Hepatocyte (in vitro differentiated cells): ENCODE results near the gene KIF5C. TPM values are rescaled to one million over a fixed set of nuclear protein-coding genes. Genes with fewer than 3 reads are reported as not detected.

Experiments used
- DNase-seq: peaks from one replicate; pipeline ENCODE4 v3.0.0-alpha.2; 2016; ENCODE audit warnings: low spot score
- H2AFZ ChIP-seq: fragments of 200-600 bp; sonication (generic); 2 replicates; pipeline ENCODE4 v1.6.0; 2016; ENCODE audit warnings: antibody characterized with exemption, mild to moderate bottlenecking
- H3K27ac ChIP-seq: fragments of 200-600 bp; sonication (generic); 2 replicates; pipeline ENCODE4 v1.5.1; 2016; ENCODE audit warnings: mild to moderate bottlenecking
- H3K27me3 ChIP-seq: fragments of 200-600 bp; sonication (generic); 2 replicates; pipeline ENCODE4 v1.6.1; 2016
- H3K36me3 ChIP-seq: fragments of 200-600 bp; sonication (generic); replicated peaks from 2 replicates; pipeline ENCODE4 v1.5.1; 2016; ENCODE audit warnings: low read depth; ENCODE audit not compliant: insufficient read depth
- H3K4me1 ChIP-seq: fragments of 200-600 bp; sonication (generic); 2 replicates; pipeline ENCODE4 v1.5.1; 2016; ENCODE audit warnings: mild to moderate bottlenecking, moderate library complexity; ENCODE audit not compliant: insufficient read depth
- H3K4me2 ChIP-seq: fragments of 200-600 bp; sonication (generic); 2 replicates; pipeline ENCODE4 v1.6.0; 2016
- H3K4me3 ChIP-seq: fragments of 200-600 bp; sonication (generic); 2 replicates; pipeline ENCODE4 v1.5.1; 2016; ENCODE audit warnings: mild to moderate bottlenecking
- H3K79me2 ChIP-seq: fragments of 200-600 bp; sonication (generic); 2 replicates; pipeline ENCODE4 v1.6.0; 2017; ENCODE audit warnings: mild to moderate bottlenecking
- H3K9me2 ChIP-seq: fragments of 200-600 bp; sonication (generic); replicated peaks from 2 replicates; pipeline ENCODE4 v1.6.0; 2017; ENCODE audit warnings: mild to moderate bottlenecking; ENCODE audit not compliant: insufficient read depth
- H3K9me3 ChIP-seq: fragments of 200-600 bp; sonication (generic); 2 replicates; pipeline ENCODE4 v1.5.1; 2016; ENCODE audit warnings: low read depth, mild to moderate bottlenecking
- H4K20me1 ChIP-seq: fragments of 200-600 bp; sonication (generic); 2 replicates; pipeline ENCODE4 v1.6.0; 2016; ENCODE audit warnings: mild to moderate bottlenecking; ENCODE audit not compliant: insufficient read depth, poor library complexity, severe bottlenecking
- CTCF ChIP-seq: fragments of 200-600 bp; sonication (generic); IDR thresholded peaks from 2 replicates; pipeline ENCODE4 v1.5.1; 2016; ENCODE audit warnings: antibody characterized with exemption, mild to moderate bottlenecking; ENCODE audit not compliant: poor library complexity
- EZH2 ChIP-seq: fragments of 200-600 bp; sonication (generic); IDR thresholded peaks from 2 replicates; pipeline ENCODE4 v1.6.1; 2016; ENCODE audit warnings: antibody characterized with exemption, mild to moderate bottlenecking, borderline replicate concordance
- EZH2phosphoT487 ChIP-seq: fragments of 200-600 bp; sonication (generic); IDR thresholded peaks from one replicate; pipeline ENCODE4 v1.6.1; 2018; ENCODE audit warnings: antibody characterized with exemption, mild to moderate bottlenecking, low read depth, moderate library complexity; ENCODE audit not compliant: unreplicated experiment, severe bottlenecking
- WGBS: methylation state at CpG from one replicate; pipeline ENCODE4 v1.1.6; 2016; ENCODE audit warnings: low lambda C conversion rate; ENCODE audit errors: missing lambda C conversion rate; 5-methylcytosine and 5-hydroxymethylcytosine counted together
- polyA plus RNA-seq: library from polyadenylated mRNA; unstranded; fragments of >200 nt; fragmentation: Nextera tagmentation; extraction: Ambion mirVana; gene quantifications from 2 replicates; pipeline ENCODE4 v1.2.1, GENCODE V29; 2016
- total RNA-seq: library from RNA; depleted of rRNA; stranded (reverse); fragments of >200 nt; gene quantifications from 2 replicates; pipeline ENCODE4 v1.2.3, GENCODE V29; 2014

Gene KIF5C
- total and polyA plus RNA-seq, 2 experiments from 2014 or later = 2.1 to 3.6 TPM

- no peak for TF ChIP-seq EZH2
- TF ChIP-seq EZH2phosphoT487 = no peak
- no peak for TF ChIP-seq CTCF
- H3K36me3 ChIP-seq = no peaks in the 10 kb centered on the region
- H4K20me1 ChIP-seq = no peaks in the 10 kb centered on the region
- no peak overlapping the region for H2AFZ ChIP-seq
- no peak overlapping the region for H3K4me3 ChIP-seq
- no peak overlapping the region for H3K27ac ChIP-seq
- no peaks in the 10 kb centered on the region for H3K4me1 ChIP-seq
- no peak for DNase-seq
- H3K27me3 ChIP-seq = peaks cover 2% of the 10 kb centered on the region
- no peaks in the 10 kb centered on the region for H3K9me3 ChIP-seq
- H3K9me2 ChIP-seq = no peaks in the 10 kb centered on the region
- 43% methylated on average over 1 of the region's 1 CpG for WGBS
- peaks cover 36% of the 10 kb centered on the region for H3K79me2 ChIP-seq
- no peak overlapping the region for H3K4me2 ChIP-seq
Observed at GRCh38 chr2:149044500-149044899, 169.5 kb downstream of the KIF5C start.

GRCh38 chr2:149047118-149047517, 172.1 kb downstream of the KIF5C start:
- Histone ChIP-seq H2AFZ (no peak overlapping the region), H3K9me2 (no peaks in the 10 kb centered on the region), H3K4me1 (no peaks in the 10 kb centered on the region), H3K4me2 (no peak overlapping the region), H3K27me3 (no peaks in the 10 kb centered on the region), H3K9me3 (no peaks in the 10 kb centered on the region), H4K20me1 (no peaks in the 10 kb centered on the region), H3K36me3 (no peaks in the 10 kb centered on the region), H3K27ac (no peak overlapping the region), H3K79me2 (peaks cover 37% of the 10 kb centered on the region), H3K4me3 (no peak overlapping the region)
- DNase-seq = no peak
- 94% methylated on average over 2 of the region's 2 CpGs for WGBS
- TF ChIP-seq EZH2phosphoT487 = no peak
- TF ChIP-seq EZH2 = no peak
- TF ChIP-seq CTCF = no peak

- DNase-seq = no peak
- Histone ChIP-seq H3K9me3 (no peaks in the 10 kb centered on the region), H3K4me3 (no peak overlapping the region), H3K27me3 (no peaks in the 10 kb centered on the region), H3K36me3 (no peaks in the 10 kb centered on the region), H3K27ac (no peak overlapping the region), H3K9me2 (no peaks in the 10 kb centered on the region), H2AFZ (no peak overlapping the region), H4K20me1 (no peaks in the 10 kb centered on the region), H3K4me1 (no peaks in the 10 kb centered on the region), H3K4me2 (no peak overlapping the region), H3K79me2 (peaks cover 30% of the 10 kb centered on the region)
- TF ChIP-seq CTCF (no peak), EZH2 (no peak), EZH2phosphoT487 (no peak)
- WGBS = 88% methylated on average over 2 of the region's 2 CpGs
Observed at GRCh38 chr2:149049142-149049541, 174.1 kb downstream of the KIF5C start.

- no peak overlapping the region for H3K4me2 ChIP-seq
- H4K20me1 ChIP-seq = no peaks in the 10 kb centered on the region
- no peak overlapping the region for H3K4me3 ChIP-seq
- DNase-seq = no peak
- no peaks in the 10 kb centered on the region for H3K36me3 ChIP-seq
- no peaks in the 10 kb centered on the region for H3K4me1 ChIP-seq
- WGBS = 76% methylated on average over 6 of the region's 6 CpGs
- peaks cover 36% of the 10 kb centered on the region for H3K79me2 ChIP-seq
- H2AFZ ChIP-seq = no peak overlapping the region
- H3K9me2 ChIP-seq = no peaks in the 10 kb centered on the region
- H3K9me3 ChIP-seq = no peaks in the 10 kb centered on the region
- H3K27me3 ChIP-seq = no peaks in the 10 kb centered on the region
- no peak overlapping the region for H3K27ac ChIP-seq
- TF ChIP-seq EZH2 (no peak), CTCF (no peak), EZH2phosphoT487 (no peak)
Observed at GRCh38 chr2:149050188-149050587, 175.2 kb downstream of the KIF5C start.
